ENCODE results near the gene CAPN11.

CAPN11 gene

GRCh38 chr6:44154067-44154466 is 4.6 kb upstream of the CAPN11 start:
- no peak for TF ChIP-seq CTCF (conservative IDR thresholded peaks at IDR 0.05; ENCODE audit: control insufficient read depth, insufficient read depth, low read depth, low read length)
- no peak overlapping the region for H3K4me3 ChIP-seq (ENCODE audit: control insufficient read depth, low read depth, low read length)

GRCh38 chr6:44156494-44157151 is 2.0 kb upstream of the CAPN11 start:
- no peak overlapping the region for H3K4me3 ChIP-seq (ENCODE audit: control insufficient read depth, low read depth, low read length)
- TF ChIP-seq CTCF (conservative IDR thresholded peaks at IDR 0.05; ENCODE audit: control insufficient read depth, insufficient read depth, low read depth, low read length): no peak
- no peak for DNase-seq (ENCODE audit: low read depth)

More at GRCh38 chr6:44154067-44154466, 4.6 kb upstream of the CAPN11 start:
- DNase-seq (ENCODE audit: low read depth): no peak

GRCh38 chr6:44157152-44157521 is 1.5 kb upstream of the CAPN11 start:
- no peak overlapping the region for H3K4me3 ChIP-seq (ENCODE audit: control insufficient read depth, low read depth, low read length)
- no peak for TF ChIP-seq CTCF (conservative IDR thresholded peaks at IDR 0.05; ENCODE audit: control insufficient read depth, insufficient read depth, low read depth, low read length)
- no peak for DNase-seq (ENCODE audit: low read depth)

- H3K4me3 ChIP-seq (ENCODE audit: control insufficient read depth, low read depth, low read length): no peak overlapping the region
- peak; percentile 66 for DNase-seq (ENCODE audit: low read depth)
- no peak for TF ChIP-seq CTCF (conservative IDR thresholded peaks at IDR 0.05; ENCODE audit: control insufficient read depth, insufficient read depth, low read depth, low read length)
Observed at GRCh38 chr6:44161997-44162338, 3.3 kb downstream of the CAPN11 start.

- no peak for TF ChIP-seq CTCF (conservative IDR thresholded peaks at IDR 0.05; ENCODE audit: control insufficient read depth, insufficient read depth, low read depth, low read length)
- no peak for DNase-seq (ENCODE audit: low read depth)
Observed at GRCh38 chr6:44162876-44163625, 4.4 kb downstream of the CAPN11 start.

GRCh38 chr6:44166116-44166515 is 7.5 kb downstream of the CAPN11 start:
- TF ChIP-seq CTCF (conservative IDR thresholded peaks at IDR 0.05; ENCODE audit: control insufficient read depth, insufficient read depth, low read depth, low read length): no peak
- no peak for DNase-seq (ENCODE audit: low read depth)
- H3K4me3 ChIP-seq (ENCODE audit: control insufficient read depth, low read depth, low read length): no peak overlapping the region

More at GRCh38 chr6:44162876-44163625, 4.4 kb downstream of the CAPN11 start:
- H3K4me3 ChIP-seq (ENCODE audit: control insufficient read depth, low read depth, low read length): no peak overlapping the region

Data from fibroblast of mammary gland (primary cell).